GM21825 (cell line): Measurements from ENCODE around the gene ASAP2.

Experiments used
- ATAC-seq: cut with Tn5 transposase; IDR thresholded peaks from one replicate; pipeline ENCODE4 v1.9.1; 2021; ENCODE audit warnings: mild to moderate bottlenecking, moderate library complexity; ENCODE audit not compliant: unreplicated experiment

Gene ASAP2

DNA sequence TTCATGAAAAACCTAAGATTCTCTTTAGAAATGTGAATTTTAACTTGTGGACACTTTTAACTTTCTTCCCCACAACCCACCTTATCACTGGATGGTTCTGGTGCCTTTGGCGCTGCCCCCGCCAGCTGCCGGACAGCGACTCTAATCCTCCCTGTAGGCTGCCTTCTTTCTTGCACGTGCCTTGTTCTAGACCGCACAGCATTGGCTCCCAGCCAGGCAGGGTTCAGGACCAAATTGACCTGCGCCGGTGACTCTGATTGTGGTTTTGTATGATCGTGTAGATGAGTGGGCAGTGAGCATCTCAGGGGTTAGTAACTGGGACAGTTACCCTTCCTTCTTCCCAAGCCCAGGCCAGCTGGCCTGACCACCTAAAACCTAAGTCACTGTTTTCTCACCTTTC lies 106.8 kb downstream of the ASAP2 start:
- ATAC-seq = no peak

DNA sequence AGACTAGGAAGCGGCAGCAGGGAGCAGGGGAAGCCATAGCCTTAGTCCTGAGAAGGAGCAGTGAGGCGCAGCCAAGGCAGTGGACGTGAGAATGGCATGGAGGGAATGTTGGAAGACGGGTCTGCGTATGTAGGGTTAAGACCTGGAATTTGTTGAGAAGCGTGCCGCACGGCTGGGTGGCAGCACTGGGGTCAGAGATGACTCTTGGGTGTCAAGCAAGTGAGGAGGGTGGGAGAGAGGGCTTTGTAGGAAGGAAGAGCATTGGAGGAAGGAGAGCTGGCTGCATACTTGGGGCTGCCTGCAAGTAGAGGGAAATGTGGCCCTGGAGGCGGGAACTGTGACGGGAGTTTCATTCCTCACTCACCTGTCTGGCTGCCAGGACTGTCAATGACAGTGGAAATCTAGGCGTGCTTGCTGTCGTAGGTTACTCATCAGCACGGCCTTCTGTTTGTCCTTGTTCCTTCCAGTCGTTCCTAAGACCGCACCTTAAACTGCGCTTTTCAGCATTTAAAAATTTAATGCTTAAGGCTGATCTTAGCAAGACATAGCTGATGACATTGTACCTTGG lies 108.8 kb downstream of the ASAP2 start:
- ATAC-seq = no peak

DNA sequence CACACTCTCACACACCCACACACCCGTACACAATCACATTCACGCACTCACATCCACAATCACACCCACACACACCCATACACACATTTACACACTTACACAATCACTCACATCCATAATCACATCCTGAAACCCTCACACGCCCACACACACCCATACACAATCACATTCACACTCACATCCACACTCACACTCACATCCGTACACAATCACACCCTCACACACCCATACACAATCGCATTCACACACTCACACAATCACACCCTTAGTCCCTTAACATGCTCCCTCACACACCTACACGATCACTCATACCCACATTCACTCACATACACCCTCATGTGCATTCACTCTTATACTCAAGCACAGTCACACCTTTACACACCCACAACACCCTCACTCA lies 110.9 kb downstream of the ASAP2 start:
- no peak for ATAC-seq

DNA sequence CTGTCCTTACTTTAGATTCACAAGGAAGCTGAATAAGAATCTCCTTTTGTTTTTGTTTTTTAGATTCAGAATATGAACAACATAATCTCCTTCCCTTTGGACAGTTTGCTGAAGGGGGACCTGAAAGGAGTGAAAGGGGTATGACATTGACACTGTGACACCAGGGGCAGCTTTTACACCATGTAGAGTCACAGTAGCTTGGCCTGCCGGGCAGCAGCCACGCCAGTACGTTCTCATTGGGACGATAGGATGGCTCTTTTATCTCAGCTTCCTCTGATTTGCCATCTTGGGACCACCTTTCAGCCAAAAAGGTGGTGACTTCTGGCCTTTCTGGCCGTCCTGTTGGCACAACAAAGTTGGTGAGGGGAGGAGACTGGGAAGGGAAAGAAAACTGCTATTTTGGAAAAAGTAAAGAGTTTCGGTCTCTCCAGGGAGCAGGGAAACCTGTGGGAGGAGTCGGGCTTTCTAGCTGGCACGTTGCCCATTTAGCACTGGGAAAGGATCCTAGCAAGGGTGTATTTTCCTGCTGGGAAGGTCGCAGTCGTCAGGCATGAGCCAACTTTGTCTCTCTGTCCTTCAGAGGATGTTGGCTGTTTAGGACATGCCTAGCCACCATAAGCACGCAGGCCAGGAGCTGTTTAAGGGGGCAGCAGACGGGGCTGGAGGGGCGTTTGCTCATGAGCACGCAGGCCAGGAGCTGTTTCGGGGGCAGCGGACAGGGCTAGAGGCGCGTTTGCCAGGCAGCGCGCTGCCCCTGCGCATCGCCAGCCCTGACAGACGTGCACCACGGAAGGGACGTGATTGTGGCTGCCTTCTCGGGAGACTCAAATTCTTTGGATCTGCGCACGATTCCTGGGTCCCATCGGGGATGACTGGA lies 112.1 kb downstream of the ASAP2 start:
- ATAC-seq = no peak

DNA sequence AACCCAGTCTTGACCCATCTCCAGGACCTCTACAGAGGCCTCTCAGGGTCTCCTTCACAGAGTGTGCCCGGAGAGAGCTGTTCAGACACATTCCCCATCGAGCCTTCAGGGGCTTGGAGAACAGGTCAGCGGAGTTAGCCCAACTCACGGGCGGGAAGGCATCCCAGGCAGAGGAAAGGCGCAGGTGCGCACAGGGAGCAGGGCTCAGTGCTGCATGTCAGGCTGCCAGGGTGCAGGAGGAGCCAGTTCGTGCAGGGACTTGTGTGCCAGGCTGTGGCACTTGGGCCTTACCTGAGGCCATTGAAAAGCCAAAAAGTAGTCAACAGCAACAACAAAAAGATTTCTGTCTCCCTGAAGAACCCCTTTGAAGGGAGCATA lies 112.7 kb downstream of the ASAP2 start:
- no peak for ATAC-seq

DNA sequence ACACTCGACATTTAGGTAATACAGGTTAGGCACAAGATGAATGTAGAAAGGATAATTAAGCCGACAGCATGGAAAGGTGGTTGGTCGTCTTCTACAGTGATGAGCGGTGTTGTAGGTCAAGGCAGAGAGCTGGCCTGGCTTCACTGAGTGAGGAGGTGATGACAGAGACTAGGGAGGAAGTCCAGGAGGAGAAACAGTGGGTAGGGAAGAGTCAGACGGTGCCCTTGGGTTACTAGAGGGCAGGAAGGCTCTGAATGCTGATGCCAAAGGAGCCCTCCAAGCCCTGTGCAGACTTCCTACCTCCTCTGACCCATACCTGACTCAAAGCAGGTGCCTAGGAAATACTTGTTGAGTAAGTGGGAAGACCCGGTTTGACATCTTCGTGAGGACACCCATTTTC lies 116.0 kb downstream of the ASAP2 start:
- no peak for ATAC-seq

DNA sequence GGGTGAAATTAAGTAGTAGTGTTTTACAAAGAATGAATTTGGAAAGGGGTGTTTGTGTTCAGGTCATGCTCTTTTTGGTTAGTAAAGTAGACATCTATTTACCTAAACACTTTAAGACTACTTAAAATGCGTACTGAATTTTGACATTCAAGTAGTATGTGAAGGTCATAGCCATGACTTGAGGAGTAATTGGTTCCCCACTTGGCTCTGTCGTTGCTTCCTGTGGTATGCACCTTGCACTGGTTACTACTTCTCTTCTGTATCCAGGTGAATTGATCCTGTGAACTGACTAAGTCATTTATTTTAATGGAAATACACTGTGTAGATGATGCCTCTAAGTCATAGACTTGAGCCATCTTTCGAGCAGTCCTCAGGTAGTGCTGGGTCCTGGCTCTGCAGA lies 118.8 kb downstream of the ASAP2 start:
- ATAC-seq = no peak

DNA sequence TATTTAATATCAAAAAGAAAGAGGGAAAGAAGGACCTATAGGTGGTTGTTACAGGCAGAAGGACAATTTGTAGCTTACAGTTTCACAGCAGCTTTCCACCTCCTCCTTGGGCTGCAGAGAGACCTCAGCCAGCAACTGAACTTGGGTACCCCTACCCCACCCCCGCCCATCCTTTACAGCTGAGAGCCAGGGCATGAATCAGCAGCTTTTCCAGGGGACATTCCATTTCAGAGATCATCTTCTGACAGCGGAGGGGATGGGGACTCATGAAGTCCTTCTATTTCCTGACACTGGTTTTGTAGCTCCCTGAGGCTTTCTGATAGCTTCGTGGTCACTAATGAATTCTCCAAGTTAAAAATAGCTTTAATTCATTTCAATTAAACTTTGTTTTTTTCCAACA lies 120.4 kb downstream of the ASAP2 start:
- no peak for ATAC-seq

DNA sequence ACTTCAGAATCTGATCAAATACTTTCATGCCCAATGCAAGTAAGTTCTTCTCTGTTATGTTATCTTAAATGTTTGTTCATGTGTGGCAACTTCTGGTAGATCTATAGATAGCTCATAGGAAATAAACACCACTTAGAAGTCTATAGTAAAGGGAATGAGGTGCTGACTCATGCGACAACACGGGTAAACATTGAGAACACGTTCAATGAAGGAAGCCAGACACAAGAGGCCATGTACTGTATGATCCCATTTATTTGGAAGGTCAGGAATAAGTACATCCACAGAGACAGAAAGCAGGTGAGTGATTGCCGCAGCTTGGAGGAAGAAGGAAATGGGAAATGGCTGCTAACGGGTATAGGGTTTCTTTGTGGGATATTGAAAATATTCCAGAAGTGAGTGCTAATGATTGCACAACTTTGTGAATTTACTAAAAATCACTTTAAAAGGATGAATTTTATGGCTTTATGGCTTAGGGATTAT lies 121.3 kb downstream of the ASAP2 start:
- ATAC-seq = no peak

DNA sequence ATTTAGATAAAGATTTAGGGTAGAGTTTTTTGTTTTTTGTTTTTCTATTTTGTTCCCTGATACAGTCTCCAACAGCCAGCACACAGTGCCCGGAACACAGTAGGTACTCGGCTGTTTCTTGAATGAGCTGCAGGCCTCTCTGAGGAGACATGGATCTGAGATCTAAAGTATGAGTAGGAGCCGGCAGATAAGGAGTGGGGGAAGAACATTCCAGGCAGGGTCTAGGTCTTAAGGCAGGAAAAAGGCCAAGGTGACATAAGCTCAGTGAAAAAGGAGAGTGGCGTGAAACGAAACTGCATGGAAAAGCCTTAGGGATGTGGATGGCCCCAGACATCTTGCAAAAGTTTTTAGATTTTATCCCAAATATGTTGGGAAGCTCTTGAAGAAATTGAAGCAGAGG lies 122.3 kb downstream of the ASAP2 start:
- no peak for ATAC-seq

DNA sequence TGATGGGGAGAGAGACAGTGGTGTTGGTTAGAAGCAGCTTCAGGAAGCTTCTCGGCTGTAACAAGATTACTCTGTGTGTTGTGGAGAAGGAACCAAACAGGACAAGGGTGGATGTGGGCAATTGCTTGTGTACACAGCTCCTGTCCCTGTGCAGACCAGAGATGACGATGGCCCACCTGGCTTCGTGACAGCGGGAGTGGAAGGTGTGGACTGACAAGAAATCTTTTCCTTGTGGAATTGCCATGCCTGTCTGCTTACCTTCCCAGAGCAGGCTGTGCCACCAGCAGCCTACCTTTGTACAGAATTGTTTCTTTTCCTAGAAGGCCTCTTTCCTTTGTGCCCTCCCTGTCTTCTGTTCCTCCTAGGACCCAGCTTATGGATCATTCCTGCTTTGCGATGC lies 122.9 kb downstream of the ASAP2 start:
- no peak for ATAC-seq

DNA sequence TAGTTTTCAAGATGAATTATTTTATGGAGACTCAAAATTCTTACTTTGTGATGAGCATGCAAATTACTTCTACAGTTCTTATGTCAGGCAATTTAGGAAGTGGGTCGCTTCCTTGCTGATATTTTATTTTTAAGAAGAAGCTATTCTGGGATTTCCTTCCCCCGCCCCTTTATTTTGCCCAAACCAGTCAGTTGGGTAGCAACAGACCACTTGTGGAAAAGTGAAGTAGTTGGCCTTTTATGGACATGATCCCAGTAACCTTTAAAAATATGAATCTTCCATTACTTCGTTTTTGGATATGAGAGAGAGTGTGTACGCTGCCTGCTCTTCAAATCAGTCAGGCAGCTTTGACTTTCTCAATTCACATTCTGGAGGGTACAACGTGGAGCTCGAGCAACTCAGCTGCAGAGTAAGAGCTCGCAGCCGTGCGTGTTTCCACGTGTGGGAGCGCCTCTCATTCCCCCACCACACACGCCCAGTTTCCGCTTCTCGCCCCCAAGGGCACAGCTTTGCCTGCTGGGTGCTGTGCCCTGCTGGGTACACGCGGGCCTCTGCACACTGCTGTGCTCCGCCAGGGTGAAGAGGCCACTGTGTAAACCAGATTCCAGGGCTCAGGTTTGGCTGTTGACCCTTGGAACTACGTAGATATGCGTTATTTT lies 124.1 kb downstream of the ASAP2 start:
- ATAC-seq = no peak

DNA sequence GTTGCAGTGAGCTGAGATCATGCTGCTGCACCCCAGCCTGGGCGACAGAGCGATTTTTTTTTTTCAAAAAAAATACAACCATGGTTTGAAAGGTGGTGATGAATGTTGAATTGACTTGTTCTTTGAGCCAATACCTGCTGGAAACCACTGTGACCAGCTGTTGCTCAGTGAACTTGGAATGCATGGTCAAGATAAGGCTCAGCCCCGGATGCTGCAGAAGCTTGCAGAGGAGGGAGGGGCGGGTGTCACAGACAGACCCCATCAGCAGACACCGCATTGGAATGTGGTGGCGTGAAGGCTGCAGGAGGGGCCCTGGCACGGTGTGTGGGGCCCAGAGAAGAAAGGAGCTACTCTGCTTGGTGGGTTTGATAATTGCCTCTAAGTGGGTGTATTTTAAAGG lies 125.1 kb downstream of the ASAP2 start:
- ATAC-seq = no peak

DNA sequence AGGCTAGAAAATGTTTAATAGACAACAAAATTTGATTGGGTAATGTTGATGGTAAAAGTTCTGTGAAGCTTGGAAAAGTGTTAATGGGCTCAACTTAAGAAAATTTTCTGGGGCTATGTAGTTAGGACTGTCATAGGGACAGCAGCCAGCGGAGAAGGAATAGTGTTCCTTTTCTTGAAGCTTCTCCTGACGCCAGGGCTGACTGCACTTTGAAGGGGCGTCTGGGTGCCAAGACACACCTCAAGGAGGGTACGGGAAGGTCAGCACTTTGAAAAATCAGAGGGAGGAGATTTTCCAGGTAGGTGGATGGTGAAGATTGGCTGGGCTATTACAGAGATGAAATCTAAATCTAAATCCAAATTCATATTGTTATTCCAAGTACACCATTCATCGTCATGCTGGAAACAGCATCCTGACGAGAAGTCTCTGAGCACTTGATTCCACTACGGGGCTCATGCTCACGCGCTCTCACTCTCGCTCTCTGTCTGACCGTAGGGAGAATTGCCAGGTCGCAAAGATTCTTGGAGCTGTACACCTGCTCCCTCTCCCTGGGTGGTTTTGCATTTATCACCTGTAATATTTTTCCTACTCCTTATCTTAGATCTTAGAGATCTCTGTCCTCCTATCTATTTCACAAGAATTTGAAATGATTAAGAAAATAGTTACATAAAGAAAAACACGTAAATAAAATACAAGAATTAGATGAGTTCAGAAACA lies 125.7 kb downstream of the ASAP2 start:
- no peak for ATAC-seq

DNA sequence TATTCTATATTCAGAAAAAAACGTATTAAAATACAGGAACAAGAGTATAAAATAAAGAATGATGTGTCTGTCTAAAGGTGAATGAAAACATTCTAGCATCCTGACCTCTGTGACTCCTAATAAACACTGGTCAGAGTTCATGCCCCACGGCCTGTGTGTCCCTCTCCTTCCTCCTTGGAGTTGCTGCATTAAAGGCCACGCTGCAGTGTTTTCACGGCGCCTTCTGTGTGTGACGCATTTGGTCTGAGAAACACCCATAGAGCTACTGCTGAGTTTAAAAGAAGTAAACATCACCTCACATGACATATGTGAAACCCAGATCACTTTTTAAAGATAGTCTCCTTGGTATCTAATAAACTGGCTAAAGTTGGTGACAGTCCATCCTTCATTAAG lies 126.2 kb downstream of the ASAP2 start:
- ATAC-seq = no peak

DNA sequence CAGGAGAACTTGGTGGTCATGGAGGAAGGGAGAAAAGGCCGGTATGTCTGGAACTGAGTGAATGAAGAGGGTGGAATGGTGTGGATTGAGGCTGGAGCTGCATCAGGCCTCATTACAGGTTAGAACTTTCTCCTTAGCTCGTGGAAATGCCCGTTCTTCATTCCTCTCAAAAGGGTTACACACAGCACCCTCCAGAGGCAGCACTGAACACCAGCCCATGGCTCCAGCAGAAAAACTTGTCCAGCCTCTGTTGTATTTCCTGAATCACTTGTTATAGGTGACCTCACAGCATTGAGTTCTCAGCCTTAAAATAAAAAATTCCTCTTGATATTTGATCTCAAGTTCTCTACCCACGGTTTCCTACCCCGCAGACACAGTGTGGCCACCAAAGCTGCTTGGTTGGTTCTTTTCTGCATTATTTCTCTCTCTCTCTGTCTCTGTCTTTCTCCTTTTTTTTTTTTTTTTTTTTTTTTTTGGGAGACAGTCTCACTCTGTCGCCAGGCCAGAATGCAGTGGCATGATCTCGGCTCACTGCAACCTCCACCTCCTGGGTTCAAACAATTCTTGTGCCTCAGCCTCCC lies 127.1 kb downstream of the ASAP2 start:
- no peak for ATAC-seq

DNA sequence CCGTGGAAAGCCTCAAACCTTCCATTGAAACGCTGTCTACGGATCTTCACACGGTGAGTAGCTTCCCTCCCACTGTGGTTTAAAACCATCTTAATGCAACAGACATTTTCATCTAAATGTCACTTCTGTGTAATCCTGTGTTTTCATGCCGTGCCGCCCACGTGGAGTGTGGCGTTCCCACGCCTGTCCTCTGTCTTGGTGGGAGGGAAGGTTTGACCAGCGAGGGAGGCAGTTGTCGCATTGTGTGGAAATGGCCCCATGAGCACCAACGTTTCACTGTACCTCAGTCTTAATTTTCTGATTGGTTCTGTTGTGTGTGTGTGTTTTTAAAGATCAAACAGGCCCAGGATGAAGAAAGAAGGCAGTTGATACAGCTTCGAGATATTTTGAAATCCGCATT lies 128.1 kb downstream of the ASAP2 start:
- ATAC-seq = no peak

DNA sequence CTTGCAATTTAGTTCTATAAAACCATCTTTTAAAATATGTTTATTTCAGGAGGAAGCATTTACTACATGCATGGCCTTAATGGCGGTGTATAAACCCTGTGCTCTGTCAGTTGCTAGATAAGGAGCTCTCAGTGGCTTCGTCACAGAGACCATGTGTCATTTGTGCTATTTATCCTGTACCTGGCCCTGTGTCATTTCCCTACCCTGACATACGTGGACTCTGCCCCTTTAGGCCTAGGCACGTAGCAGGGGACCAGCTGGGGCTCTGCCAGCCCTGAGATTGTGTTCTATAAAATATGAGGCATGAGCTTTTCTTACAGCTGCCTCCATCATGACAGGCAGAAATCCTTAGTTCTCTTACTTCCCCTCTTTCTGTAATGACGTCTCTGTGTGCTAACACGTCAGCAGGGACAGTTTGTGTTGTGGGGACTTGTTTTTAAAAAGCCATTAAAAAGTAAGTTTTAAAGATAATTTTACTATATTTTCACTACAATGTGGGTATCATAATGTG lies 128.8 kb downstream of the ASAP2 start:
- no peak for ATAC-seq

DNA sequence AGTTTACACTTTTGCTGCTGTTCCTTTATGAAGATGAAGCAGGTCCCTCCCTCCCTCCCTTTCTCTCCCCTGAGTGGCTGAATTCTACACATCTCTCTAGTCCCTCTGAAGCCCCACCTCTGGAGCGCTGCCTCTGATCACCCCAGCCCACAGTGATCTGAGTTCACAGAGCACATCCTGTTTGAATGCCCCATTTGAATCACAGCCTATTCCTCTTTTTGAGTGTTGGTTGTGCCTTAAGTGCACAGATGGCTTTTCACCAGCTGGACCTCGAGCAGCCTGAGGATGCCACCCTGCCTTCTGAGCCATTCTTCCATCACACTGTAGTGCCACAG lies 129.6 kb downstream of the ASAP2 start:
- ATAC-seq = no peak

DNA sequence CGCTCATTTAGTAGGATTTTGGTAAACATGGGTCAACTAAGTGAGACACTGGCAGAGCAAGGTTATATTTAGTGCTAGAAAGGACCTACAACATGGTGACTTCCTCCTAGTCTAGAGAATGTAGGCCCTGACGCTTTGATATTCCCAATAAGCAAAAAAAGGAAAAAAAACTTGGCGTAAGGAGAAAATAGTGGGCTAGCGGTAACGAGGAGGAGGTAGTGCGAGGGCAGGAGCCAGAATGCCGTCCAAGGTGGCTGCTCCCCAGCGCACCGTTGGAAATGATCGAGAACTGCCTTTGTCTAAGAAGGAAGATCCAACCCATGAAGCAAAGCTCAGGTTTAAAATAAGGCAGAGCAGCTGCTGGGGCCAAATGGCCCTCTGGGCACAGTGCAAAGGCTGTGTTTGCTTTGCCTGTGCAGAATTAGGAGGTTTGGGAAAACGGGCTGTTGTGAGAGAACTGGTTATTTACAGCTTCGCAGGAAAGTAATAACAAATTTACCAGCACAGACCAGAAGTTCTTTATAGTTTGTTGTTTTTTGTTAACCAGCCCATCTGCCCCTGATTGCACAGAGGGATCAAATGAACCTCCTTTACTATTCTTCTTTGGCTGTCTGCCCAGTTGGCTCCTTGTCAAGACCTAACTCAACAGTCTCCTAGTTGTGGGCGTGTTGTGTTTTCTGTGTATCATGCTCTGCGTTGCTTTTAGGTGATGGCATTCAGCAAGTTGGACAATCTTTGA lies 130.1 kb downstream of the ASAP2 start:
- no peak for ATAC-seq
